D341Med (cell line): Measurements from ENCODE around the gene FAM193B.
A peak's percentile ranks its signal among the peaks of the same experiment; 100 is the strongest.

Source experiments
- DNase-seq: peaks from one replicate; pipeline ENCODE4 v3.0.0; 2012; ENCODE audit warnings: low spot score

Gene FAM193B

GRCh38 chr5:177554474-177555111 lies at the start of gene FAM193B:
Gene FAM193B, minus strand, starts transcription at chr5:177554563. Its CDS starts 105 bp downstream, at chr5:177554458.
- peak; percentile 95 for DNase-seq

GRCh38 chr5:177604116-177604521 lies 49.8 kb upstream of the FAM193B start:
- no peak for DNase-seq

DNA sequence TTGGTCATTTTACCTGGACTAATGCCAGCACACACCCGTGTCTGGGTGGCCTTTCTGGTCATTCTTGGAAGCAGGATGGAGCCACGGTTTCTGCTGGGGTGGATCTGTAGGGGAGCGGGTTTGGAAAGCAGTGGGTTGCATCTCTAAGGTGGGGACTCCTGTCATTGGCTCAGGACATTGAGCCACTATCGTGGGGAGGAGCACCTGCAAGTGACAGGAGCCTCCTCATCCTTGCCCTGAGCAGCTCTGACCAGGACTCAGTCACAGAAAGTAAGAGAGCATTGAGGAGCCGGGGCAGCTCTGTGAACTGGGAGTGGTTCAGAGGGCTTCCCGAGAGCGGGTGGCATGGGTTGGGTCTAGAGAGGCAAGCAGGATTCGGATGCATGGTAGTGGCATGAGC lies 49.3 kb upstream of the FAM193B start:
- DNase-seq, result no peak

DNA sequence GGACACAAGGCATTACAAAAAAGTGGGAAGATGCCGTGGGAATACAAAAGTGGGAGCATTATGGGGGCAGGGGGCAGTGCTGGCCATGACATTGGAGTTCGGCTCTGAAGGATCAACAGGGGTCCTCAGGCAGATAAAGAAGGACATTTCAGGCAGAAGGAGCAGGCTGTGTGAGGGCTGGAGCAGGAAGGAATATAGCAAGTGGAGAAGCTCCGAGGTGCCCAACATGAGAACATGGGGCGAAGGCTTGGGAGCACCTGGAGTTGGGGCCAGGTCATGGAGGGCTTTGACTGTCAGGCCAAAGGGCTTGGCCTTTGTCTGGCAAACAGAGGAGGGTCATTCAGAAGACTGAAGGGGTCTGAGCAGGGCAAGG lies 48.1 kb upstream of the FAM193B start:
- DNase-seq, result no peak

DNA sequence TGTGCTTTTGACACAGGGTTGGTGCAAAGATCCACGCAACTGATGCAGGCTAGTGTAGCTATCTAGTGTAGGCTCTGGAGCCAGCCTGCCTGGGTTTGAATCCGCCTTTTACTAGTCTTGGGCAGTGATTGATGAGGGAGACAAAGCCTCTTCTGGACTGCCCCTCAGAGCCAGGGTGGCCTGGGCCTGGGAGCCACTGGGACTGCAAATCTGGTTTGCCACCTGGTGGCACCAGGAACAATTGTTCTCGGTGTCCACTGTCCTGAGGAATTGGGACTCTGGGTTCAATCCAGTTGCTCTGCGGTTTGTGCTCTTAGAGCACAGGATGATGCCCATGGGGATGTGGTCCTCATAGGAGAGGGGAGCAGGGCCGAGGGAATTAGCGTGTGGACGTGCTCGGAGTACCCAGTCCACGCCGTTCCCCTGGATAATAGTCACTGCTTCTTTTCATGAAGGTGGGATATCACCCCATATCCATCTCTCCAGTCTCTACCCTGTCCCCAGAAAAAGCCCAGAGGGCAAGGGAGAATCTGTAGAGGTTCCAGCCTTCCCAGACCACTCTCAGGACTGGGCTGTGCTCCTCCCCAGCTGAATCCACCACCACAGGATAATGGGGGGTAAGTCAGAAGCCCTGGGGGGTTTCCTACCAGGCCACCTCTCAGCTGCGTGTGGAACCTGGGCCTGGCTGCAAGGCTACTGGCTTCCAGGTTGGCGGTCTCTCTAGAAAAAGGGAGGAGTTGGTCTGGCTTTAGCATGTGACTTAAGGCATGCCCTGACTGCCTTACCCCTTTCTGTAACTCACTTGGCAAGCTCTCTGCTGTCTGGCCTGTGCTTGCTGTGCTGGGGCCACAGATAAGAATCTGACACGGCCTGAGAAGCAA lies 47.5 kb upstream of the FAM193B start:
- peak; percentile 45 for DNase-seq

DNA sequence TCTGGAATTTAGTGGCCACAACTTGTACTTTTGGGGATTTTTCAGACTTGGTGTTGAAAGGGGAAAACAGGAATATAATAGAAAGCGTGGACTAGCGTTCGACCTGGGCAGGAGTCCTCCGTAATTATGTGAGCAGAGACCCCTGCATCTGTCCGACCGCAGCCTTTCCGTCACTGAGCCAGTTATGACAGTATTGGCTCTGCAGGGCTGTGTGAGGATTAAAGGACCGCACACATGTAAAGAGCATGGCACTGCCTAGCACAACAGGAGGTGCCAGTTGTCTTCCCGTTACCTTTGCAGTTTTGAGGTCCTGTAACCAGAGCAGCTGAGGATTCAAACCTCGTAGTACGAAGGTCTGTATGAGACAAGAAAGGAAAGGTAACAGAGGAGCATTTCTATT lies 46.8 kb upstream of the FAM193B start:
- DNase-seq, result no peak

- DNase-seq, result no peak
Measured at GRCh38 chr5:177600508-177601018, 46.2 kb upstream of the FAM193B start.

DNA sequence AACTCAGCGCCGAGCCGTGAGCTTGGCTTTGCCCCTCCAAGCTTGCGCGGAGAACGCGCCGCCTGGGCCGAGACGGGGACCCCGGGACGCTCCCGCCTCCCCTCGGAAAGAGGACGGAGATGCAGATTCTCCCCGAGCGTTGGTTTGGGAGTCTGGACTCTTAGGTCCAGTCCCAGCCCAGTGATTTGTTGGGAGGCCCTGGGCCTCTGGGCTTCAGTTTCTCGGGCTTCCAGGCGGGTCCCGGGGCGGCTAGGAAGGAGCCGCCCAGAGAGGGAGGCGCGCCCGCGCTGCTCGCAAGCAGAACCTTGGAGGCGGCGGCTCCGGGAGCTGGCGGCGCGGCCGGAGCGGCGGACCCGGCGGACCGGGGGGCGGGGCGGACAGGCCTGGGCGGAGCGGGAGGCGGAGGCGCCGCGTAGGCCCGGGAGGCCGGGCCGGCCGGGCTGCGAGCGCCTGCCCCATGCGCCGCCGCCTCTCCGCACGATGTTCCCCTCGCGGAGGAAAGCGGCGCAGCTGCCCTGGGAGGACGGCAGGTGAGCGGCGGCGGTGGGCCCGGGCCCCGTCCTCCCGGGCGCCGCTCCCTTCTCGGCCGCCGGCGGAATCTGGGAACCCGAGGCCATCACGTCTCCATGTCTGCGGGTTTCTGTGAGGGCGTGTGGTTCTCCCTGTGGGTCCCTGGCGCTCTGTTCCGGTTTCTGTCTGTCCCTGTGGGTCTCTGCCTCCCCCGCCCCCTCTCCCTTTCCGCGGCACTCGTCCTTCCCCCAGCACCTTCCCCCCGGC lies 45.6 kb upstream of the FAM193B start, which contains the start of gene B4GALT7:
Gene B4GALT7, plus strand, starts transcription at position 402 of the 777 bp plus-strand sequence. Its CDS starts 79 bp downstream, at position 481.
- peak; percentile 95 for DNase-seq

- no peak for DNase-seq
Measured at GRCh38 chr5:177598477-177598876, 44.1 kb upstream of the FAM193B start.

DNA sequence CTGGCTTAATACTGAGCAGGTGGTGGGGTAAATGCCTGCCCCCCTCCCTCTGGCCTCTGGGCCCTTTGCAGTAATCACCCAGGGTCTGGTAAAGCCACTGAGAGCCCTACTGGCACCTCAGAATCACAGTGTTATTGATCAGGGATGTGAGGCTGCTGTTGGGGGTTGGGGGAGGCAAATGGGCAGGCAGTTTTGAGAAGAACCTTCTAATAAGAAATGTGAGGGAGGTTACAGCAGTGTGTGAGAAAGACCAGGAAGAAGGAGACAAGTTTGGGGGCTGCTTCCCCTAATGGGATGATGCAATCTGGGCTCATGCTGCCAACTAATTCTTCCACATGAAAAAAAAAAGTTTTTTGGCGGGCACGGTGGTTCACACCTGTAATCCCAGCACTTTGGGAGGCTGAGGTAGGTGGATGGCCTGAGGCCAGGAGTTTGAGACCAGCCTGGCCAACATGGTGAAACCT lies 42.4 kb upstream of the FAM193B start:
- no peak for DNase-seq

GRCh38 chr5:177595991-177596774 lies 41.8 kb upstream of the FAM193B start:
- no peak for DNase-seq

DNA sequence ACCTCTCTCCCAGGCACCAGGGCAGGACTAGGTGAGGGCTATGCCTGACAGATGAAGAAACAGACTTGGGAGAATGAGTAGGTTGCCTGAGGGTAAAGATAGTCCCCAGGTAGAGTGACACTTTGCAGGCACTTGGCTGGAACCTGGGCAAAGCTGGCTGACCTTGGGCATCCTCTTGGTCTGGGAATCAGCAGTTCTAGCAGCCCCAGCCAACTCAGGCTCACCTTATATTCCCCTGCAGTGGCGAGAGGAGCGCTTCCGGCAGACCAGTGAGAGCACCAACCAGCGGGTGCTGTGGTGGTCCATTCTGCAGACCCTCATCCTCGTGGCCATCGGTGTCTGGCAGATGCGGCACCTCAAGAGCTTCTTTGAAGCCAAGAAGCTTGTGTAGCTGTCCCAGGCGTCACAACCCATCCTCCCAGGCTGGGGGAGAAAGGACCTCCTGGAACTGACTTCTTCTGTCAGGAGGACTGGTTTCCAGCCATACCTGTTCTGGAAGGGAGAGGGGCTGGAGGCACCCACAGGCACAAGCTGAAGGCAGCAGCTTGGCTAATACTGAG lies 40.7 kb upstream of the FAM193B start:
- DNase-seq, result no peak

DNA sequence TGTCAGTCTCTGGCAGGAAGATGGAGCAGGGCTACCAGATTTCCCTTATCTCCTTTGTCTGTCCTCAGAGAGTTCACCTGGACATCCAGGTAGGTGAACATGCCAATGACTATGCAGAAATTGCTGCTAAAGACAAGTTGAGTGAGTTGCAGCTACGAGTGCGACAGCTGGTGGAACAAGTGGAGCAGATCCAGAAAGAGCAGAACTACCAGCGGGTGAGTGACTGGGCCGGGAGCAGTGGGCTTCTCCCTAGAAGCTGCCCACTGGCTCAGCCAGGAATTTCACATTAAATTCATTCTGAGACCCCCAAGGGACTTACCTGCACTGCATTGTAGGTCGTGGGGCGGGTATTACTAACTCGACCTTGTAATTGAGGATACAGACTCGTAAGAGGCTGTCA lies 39.7 kb upstream of the FAM193B start:
- no peak for DNase-seq

DNA sequence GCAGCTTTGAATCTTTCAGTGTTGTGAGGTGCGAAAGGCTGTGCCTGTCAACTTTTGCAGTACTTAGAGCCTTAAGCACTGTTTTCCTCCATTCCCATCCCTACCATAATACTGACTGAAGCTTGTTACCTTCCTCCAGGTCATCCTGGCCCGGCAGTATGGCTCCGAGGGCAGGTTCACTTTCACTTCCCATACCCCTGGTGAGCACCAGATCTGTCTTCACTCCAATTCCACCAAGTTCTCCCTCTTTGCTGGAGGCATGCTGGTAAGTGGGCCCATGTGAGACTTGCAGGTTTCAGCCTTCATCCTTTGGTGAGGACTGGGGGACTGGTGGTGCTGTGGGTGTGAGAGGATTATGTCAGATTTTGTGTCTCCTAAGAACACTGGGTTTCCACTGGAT lies 39.1 kb upstream of the FAM193B start:
- no peak for DNase-seq

- no peak for DNase-seq
Measured at GRCh38 chr5:177592905-177593304, 38.5 kb upstream of the FAM193B start.

GRCh38 chr5:177592010-177592834 lies 37.9 kb upstream of the FAM193B start, which contains the start of gene TMED9:
Gene TMED9, plus strand, starts transcription at chr5:177592203. Its CDS starts 12 bp downstream, at chr5:177592215.
- DNase-seq, result peak; percentile 96

GRCh38 chr5:177591690-177592009 lies 37.3 kb upstream of the FAM193B start:
- no peak for DNase-seq

- no peak for DNase-seq
Measured at GRCh38 chr5:177590406-177590805, 36.0 kb upstream of the FAM193B start.

DNA sequence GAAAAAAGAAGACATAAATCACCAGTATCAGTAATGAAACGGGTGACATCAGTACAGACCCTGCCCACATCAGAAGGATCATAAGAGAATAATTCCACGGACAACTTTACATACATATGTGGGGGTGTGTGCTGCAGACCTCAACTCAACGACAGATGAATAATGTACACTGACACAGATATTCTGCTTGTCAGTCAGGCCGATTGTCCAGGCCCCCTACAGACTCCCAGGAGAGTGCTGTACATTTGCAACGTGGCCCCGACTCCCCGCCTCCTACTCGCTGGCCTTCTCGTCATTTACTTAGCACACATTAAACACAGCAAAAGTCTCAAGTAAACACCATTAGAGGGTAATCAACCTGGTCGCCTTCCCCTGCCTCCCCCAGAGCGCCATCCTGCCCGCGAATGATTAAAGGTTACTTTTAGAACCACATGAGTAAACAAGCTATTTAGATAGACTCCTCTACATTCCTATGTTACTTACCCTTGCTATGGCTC lies 34.1 kb upstream of the FAM193B start:
- no peak for DNase-seq

DNA sequence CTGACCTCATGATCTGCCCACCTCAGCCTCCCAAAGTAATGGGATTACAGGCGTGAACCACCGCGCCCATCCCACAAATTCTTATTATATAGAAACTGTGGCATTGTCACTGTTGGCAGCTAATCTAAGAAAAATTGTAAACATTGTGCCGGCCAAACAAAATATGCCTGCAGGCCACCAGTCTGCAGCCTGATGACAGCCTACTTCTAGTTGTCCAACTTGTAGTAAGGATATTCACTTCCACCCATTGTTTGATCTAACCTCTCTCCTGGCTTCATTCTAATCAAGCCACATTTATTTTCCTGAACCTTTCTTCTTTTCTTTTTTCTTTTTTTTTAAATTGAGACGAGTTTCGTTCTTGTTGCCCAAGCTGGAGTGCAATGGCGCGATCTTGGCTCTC lies 24.0 kb upstream of the FAM193B start:
- no peak for DNase-seq
